T-cell (primary cell): ENCODE measurements around the gene TMEM229A. TPM values are rescaled to one million over a fixed set of nuclear protein-coding genes. Genes with fewer than 3 reads are reported as not detected.
A peak's percentile ranks its signal among the peaks of the same experiment; 100 is the strongest.

Experiments used
- ATAC-seq, 4 experiments: fragments of 200-7000 bp in 3 of 4; fragments of 150-1000 bp in 1 of 4; cut with Tn5 transposase; replicated peaks in 1 of 4; 1 replicate in 3 of 4; 2 replicates in 1 of 4; pipeline ENCODE4 v1.10.0; 2021; ENCODE audit warnings: moderate library complexity in 3 of 4, mild to moderate bottlenecking in 2 of 4, moderate number of reproducible peaks in 1 of 4
- CTCF ChIA-PET, 2 donors: fragments of 300-600 bp; sonication (Branson Sonifier 250); formaldehyde crosslinking; loops; one replicate each; lab custom pipeline; 2022; ENCODE audit warnings: antibody characterized with exemption in 2 of 2; lab: Charles Lee
- POLR2A ChIA-PET, 2 donors: fragments of 300-600 bp; sonication (Branson Sonifier 250); formaldehyde crosslinking; loops; one replicate each; lab custom pipeline; 2022; ENCODE audit warnings: antibody characterized with exemption in 2 of 2; lab: Charles Lee
- DNase-seq, 35 experiments: peaks; one replicate each; pipeline versions ENCODE4 v3.0.0 to v3.0.0-alpha.2; 2013 to 2023
- H3K27ac ChIP-seq: one replicate; pipeline ENCODE4 v1.5.1; 2013; ENCODE audit warnings: low read length
- H3K27me3 ChIP-seq, 2 experiments: replicated peaks in 1 of 2; 1 replicate in 1 of 2; 2 replicates in 1 of 2; pipeline versions ENCODE4 v1.6.1 to v1.7.0; 2013; ENCODE audit warnings: low read length in 1 of 2, mixed read lengths in 1 of 2; ENCODE audit not compliant: control insufficient read depth in 2 of 2, insufficient read depth in 2 of 2; ENCODE audit errors: extremely low read depth in 1 of 2
- H3K36me3 ChIP-seq, 2 donors: 1 replicate in 1 of 2; 2 replicates in 1 of 2; pipeline versions ENCODE4 v1.6.1 to v1.7.0; 2013; ENCODE audit warnings: low read length in 1 of 2; ENCODE audit not compliant: control insufficient read depth in 2 of 2, insufficient read depth in 1 of 2; ENCODE audit errors: extremely low read depth in 1 of 2
- H3K4me1 ChIP-seq, 2 experiments: 1 replicate in 1 of 2; 2 replicates in 1 of 2; pipeline versions ENCODE4 v1.6.1 to v1.7.0; 2013; ENCODE audit warnings: low read length in 2 of 2, mixed read lengths in 1 of 2; ENCODE audit not compliant: insufficient read depth in 2 of 2, control insufficient read depth in 1 of 2; ENCODE audit errors: extremely low read depth in 1 of 2
- H3K4me3 ChIP-seq, 2 donors: 1 replicate in 1 of 2; 2 replicates in 1 of 2; pipeline versions ENCODE4 v1.5.1 to v1.7.0; 2013; ENCODE audit warnings: mild to moderate bottlenecking in 2 of 2, low read length in 1 of 2, moderate library complexity in 1 of 2; ENCODE audit not compliant: control insufficient read depth in 1 of 2; ENCODE audit errors: extremely low read depth in 1 of 2
- H3K9me3 ChIP-seq: 2 replicates; pipeline ENCODE4 v1.7.0; 2013
- H3K27ac Mint-ChIP-seq, 2 donors: one replicate each; pipeline ENCODE4 v1.8.0; 2020 to 2021; ENCODE audit warnings: mild to moderate bottlenecking in 2 of 2, mixed read lengths in 2 of 2
- H3K27me3 Mint-ChIP-seq, 2 donors: one replicate each; pipeline ENCODE4 v1.8.0; 2021 to 2022; ENCODE audit warnings: mixed read lengths in 2 of 2
- H3K36me3 Mint-ChIP-seq: one replicate; pipeline ENCODE4 v1.8.0; 2021; ENCODE audit warnings: mixed read lengths
- H3K4me1 Mint-ChIP-seq, 3 donors: one replicate each; pipeline ENCODE4 v1.8.0; 2020 to 2022; ENCODE audit warnings: mixed read lengths in 3 of 3, mild to moderate bottlenecking in 1 of 3
- H3K4me3 Mint-ChIP-seq, 3 donors: one replicate each; pipeline ENCODE4 v1.8.0; 2020 to 2022; ENCODE audit warnings: mild to moderate bottlenecking in 3 of 3, mixed read lengths in 3 of 3, moderate library complexity in 3 of 3
- H3K9me3 Mint-ChIP-seq, 3 donors: one replicate each; pipeline ENCODE4 v1.8.0; 2020 to 2022; ENCODE audit warnings: mixed read lengths in 3 of 3
- WGBS: methylation state at CpG from one replicate; pipeline ENCODE4 v1.1.5; 2013; ENCODE audit warnings: missing lambda C conversion rate; ENCODE audit not compliant: insufficient coverage; 5-methylcytosine and 5-hydroxymethylcytosine counted together
- total RNA-seq, 35 experiments: library from RNA in 6 of 35; stranded (reverse) in 6 of 35; fragments of 120-200 nt in 1 of 35; gene quantifications; one replicate each; pipeline versions ENCODE4 v1.2.1 to v1.2.4 and lab custom pipeline; 2013 to 2026

TMEM229A gene
- total RNA-seq, 5 donors from 2014 or later (not counting 1 experiment from before 2014, with no cell fraction given), result not detected

DNA sequence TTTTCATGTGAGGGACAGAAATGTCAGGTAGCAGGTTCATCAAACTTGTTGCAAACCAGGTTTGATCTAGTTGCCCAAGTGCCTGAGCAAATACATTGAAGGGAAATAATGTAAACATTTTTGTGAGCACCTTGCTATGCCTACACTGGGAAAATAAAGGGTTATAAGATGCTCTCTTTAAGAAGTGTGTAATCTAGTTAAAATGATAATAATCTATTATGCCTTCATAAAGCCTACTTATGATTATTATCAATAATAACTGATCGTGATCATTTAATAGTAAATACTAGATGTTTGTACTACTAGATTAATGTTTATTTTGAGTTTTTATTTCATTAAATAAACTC lies 1.9 kb upstream of the TMEM229A start:
- H3K27me3 Mint-ChIP-seq, result peaks cover 40 to 48% of the 10 kb centered on the region in 2 donors
- peak overlapping the region in 1 of 3 donors; percentile 46 for H3K4me3 Mint-ChIP-seq
- WGBS, result no CpG with 5 or more reads among the region's 1 CpG
- no peaks in the 10 kb centered on the region for H3K36me3 ChIP-seq
- ChIA-PET CTCF (no interaction called here), POLR2A (no interaction called here)
- H3K4me1 Mint-ChIP-seq, result peaks cover 6 to 14% (median 13%) of the 10 kb centered on the region in 3 donors
- peaks cover 0 to 2% (median 0%) of the 10 kb centered on the region in 3 donors for H3K9me3 Mint-ChIP-seq
- DNase-seq (no peak), ATAC-seq (no peak)
- H3K9me3 ChIP-seq, result no peaks in the 10 kb centered on the region
- peaks cover 0 to 6% of the 10 kb centered on the region in 2 experiments for H3K4me1 ChIP-seq
- peaks cover 14 to 22% of the 10 kb centered on the region in 2 experiments for H3K27me3 ChIP-seq
- H3K27ac Mint-ChIP-seq, result no peak overlapping the region
- no peak overlapping the region for H3K4me3 ChIP-seq
- H3K27ac ChIP-seq, result no peak overlapping the region
- H3K36me3 Mint-ChIP-seq, result no peaks in the 10 kb centered on the region

DNA sequence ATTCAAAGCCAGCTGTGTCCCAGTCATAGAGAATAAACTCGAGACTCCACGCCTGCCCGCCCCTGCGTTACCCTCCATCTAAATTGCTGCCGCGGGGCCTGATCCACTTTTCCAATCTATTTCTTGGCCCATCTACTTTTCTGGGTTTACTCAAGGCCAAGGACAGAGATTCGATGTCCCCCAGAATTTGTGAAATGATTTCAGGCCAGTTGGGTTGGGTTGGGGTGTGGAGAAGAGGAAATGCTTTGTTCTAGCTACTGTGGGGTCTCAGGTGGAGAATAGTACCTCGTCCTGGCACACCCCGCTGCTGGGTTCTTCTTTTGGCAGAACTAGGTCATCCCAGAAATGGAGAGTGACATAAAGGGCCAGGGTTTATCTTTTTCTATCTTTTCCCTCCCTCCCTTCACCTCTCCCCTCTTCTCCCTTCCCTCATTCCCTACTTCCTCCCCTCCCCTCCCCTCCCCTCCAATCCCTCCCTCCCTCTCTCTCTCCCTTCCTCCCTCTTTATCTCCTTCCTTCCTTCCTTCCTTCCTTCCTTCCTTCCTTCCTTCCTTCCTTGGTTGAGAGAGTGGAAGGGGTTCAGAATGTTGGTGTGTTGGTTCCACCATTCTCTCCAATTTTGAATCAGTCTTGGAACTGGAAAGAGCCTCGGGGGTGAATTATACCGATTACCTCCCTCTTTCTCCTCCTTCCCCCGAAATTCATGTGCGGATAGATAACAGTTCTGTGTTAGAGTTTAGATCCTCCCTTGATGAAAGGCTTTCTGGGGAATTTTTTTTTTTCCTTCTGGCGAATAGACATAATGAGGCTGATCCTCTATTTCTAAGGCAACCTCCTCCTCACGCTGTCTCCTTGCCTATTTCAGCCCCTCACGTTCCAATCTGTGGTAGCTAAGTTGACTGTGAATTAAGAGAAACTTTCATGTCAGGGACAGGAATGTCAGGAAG lies 1.2 kb upstream of the TMEM229A start:
- 63% methylated on average over 4 of the region's 16 CpGs for WGBS
- H3K36me3 Mint-ChIP-seq, result no peaks in the 10 kb centered on the region
- peaks cover 14 to 22% of the 10 kb centered on the region in 2 experiments for H3K27me3 ChIP-seq
- H3K9me3 Mint-ChIP-seq, result peaks cover 0 to 2% (median 0%) of the 10 kb centered on the region in 3 donors
- peaks cover 41 to 54% of the 10 kb centered on the region in 2 donors for H3K27me3 Mint-ChIP-seq
- H3K27ac ChIP-seq, result no peak overlapping the region
- H3K4me1 Mint-ChIP-seq, result peaks cover 6 to 14% (median 13%) of the 10 kb centered on the region in 3 donors
- DNase-seq, result no peak
- H3K9me3 ChIP-seq, result no peaks in the 10 kb centered on the region
- H3K4me3 ChIP-seq, result no peak overlapping the region
- ATAC-seq, result no peak
- POLR2A ChIA-PET, result no interaction called here
- H3K4me3 Mint-ChIP-seq, result peak overlapping the region in 1 of 3 donors; percentile 46
- CTCF ChIA-PET, result no interaction called here
- peaks cover 0 to 6% of the 10 kb centered on the region in 2 experiments for H3K4me1 ChIP-seq
- no peaks in the 10 kb centered on the region for H3K36me3 ChIP-seq
- no peak overlapping the region for H3K27ac Mint-ChIP-seq

DNA sequence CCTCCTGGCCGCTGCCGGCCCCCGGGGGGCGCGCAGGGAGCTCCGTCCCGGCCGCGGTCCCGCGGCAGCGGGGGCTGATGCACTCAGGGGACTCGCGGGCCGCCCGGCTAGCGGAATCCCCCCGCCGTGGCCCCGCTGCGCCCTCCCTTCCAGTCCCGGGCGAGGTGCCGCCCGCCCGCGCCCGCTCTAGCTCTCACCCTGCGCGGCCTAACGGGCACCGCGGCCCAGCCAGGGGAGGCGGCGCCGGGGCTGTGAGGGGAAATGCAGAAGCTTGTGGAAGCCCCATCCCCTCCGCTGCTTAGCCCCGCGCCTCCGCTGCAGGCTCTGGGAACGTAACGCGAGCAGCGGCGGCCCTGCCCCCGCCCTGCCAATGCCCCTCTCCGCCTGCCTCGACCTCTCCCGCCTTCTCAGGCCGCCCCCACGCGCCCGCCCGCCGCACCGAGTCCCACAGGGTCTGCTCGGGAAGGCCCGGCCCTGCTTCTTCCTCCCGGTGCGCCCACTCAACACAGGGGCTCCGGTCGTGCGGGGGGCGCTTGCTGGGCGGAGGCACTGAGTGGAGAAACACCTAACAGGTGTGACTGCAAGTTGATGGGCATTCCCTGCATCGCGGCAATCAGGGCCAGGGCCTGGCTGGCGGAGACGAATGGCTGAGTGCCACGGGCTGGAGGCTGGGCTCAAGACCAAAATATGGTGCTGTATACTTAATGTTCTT lies 384 bp upstream of the TMEM229A start:
- Mint-ChIP-seq H3K9me3 (peaks cover 0 to 2% (median 0%) of the 10 kb centered on the region in 3 donors), H3K27ac (no peak overlapping the region), H3K27me3 (peaks cover 44 to 54% of the 10 kb centered on the region in 2 donors), H3K4me1 (peaks cover 6 to 14% (median 13%) of the 10 kb centered on the region in 3 donors), H3K36me3 (no peaks in the 10 kb centered on the region), H3K4me3 (peak overlapping the region in 2 of 3 donors; percentile 13 to 46)
- H3K9me3 ChIP-seq, result no peaks in the 10 kb centered on the region
- no peak for DNase-seq
- peaks cover 14 to 22% of the 10 kb centered on the region in 2 experiments for H3K27me3 ChIP-seq
- 6% methylated on average over 65 of the region's 70 CpGs for WGBS
- CTCF ChIA-PET, result no interaction called here
- POLR2A ChIA-PET, result no interaction called here
- H3K27ac ChIP-seq, result no peak overlapping the region
- no peaks in the 10 kb centered on the region for H3K36me3 ChIP-seq
- peak in 2 of 4 experiments; percentile 20 to 31 for ATAC-seq
- H3K4me1 ChIP-seq, result peaks cover 0 to 6% of the 10 kb centered on the region in 2 experiments
- H3K4me3 ChIP-seq, result no peak overlapping the region

DNA sequence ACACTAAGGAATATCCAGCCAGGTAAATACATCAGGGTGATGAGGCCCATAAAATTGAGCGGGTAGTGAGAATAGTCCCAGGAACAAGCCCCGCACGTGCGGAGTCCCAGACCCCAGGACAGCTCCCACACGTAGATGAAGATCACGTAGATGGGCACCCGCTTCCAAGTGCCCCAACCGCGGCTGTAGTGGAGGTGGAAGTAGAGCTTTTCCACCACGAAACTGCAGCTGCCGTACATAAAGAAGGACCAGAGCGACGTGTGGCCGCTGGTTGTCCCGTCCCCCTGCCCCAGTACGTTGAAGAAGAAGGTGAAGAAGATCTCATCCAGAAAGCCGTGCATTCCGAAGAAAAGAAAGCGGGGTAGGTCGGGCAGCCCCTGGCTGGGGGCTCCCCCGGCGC lies 948 bp downstream of the TMEM229A start:
- Histone ChIP-seq H3K9me3 (no peaks in the 10 kb centered on the region), H3K27ac (no peak overlapping the region), H3K27me3 (peaks cover 14 to 19% of the 10 kb centered on the region in 2 experiments), H3K4me3 (no peak overlapping the region), H3K36me3 (no peaks in the 10 kb centered on the region), H3K4me1 (peaks cover 0 to 6% of the 10 kb centered on the region in 2 experiments)
- ATAC-seq (no peak), DNase-seq (no peak)
- no peaks in the 10 kb centered on the region for H3K36me3 Mint-ChIP-seq
- ChIA-PET CTCF (no interaction called here), POLR2A (no interaction called here)
- H3K4me1 Mint-ChIP-seq, result peaks cover 6 to 14% (median 13%) of the 10 kb centered on the region in 3 donors
- peaks cover 44 to 51% of the 10 kb centered on the region in 2 donors for H3K27me3 Mint-ChIP-seq
- no peaks in the 10 kb centered on the region for H3K9me3 Mint-ChIP-seq
- no peak overlapping the region for H3K27ac Mint-ChIP-seq
- peak overlapping the region; percentile 35 to 64 (median 49) for H3K4me3 Mint-ChIP-seq
- WGBS, result 6% methylated on average over 17 of the region's 22 CpGs

DNA sequence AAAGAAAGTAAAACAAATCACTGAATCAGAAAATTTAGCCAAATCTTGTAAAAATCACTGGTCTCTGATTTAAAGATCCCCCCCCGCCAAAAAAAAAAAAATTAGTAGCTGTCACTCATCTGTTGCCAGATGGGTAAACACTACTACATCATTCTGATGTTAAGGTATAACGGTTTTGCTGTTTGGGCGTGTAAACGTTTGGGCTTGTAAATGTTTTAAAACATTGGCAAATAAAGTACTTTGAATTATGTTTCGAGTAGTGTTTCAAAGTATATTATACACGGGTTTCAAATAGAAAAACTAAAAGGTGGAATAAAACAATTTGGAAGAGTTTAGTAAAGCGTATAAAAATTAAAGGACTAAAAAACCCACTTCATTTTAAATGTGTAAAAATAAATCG lies 1.5 kb downstream of the TMEM229A start:
- DNase-seq (no peak), ATAC-seq (no peak)
- no peaks in the 10 kb centered on the region for H3K36me3 ChIP-seq
- peak overlapping the region in 1 of 3 donors; percentile 64 for H3K4me3 Mint-ChIP-seq
- peaks cover 0 to 6% of the 10 kb centered on the region in 2 experiments for H3K4me1 ChIP-seq
- H3K4me1 Mint-ChIP-seq, result peaks cover 6 to 14% (median 13%) of the 10 kb centered on the region in 3 donors
- H3K4me3 ChIP-seq, result no peak overlapping the region
- H3K9me3 ChIP-seq, result no peaks in the 10 kb centered on the region
- H3K27me3 Mint-ChIP-seq, result peaks cover 44 to 47% of the 10 kb centered on the region in 2 donors
- peak overlapping the region in 1 of 2 donors; percentile 44 for H3K27ac Mint-ChIP-seq
- no CpG with 5 or more reads among the region's 8 CpGs for WGBS
- CTCF ChIA-PET, result no interaction called here
- no peaks in the 10 kb centered on the region for H3K36me3 Mint-ChIP-seq
- POLR2A ChIA-PET, result no interaction called here
- H3K9me3 Mint-ChIP-seq, result no peaks in the 10 kb centered on the region
- H3K27me3 ChIP-seq, result peaks cover 14 to 19% of the 10 kb centered on the region in 2 experiments
- H3K27ac ChIP-seq, result no peak overlapping the region

DNA sequence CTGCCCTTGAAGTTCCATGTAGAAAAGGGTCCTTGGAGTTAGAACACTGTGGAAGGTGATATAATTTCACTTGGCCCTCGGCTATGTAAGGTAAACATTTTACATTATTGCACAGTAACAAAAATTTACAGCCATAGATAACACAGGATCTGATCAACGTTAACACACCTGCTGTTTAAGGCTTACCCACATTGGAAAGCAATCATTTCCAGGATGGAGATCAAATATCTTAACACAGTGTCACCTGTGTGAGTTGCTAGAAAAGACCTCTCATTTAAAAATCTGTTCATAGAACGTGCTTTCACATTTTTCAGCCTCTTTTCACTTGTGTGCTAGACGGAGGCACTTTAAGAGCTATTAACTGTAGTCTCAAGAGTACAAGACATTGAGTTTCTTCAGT lies 1.9 kb downstream of the TMEM229A start:
- ATAC-seq, result no peak
- H3K4me1 ChIP-seq, result peaks cover 0 to 6% of the 10 kb centered on the region in 2 experiments
- peaks cover 14 to 19% of the 10 kb centered on the region in 2 experiments for H3K27me3 ChIP-seq
- Mint-ChIP-seq H3K4me3 (no peak overlapping the region), H3K9me3 (no peaks in the 10 kb centered on the region), H3K27ac (no peak overlapping the region), H3K27me3 (peaks cover 44% of the 10 kb centered on the region in 2 donors), H3K4me1 (peaks cover 6 to 14% (median 13%) of the 10 kb centered on the region in 3 donors), H3K36me3 (no peaks in the 10 kb centered on the region)
- WGBS, result 20% methylated on average over 1 of the region's 4 CpGs
- H3K4me3 ChIP-seq, result no peak overlapping the region
- ChIA-PET CTCF (no interaction called here), POLR2A (no interaction called here)
- no peak overlapping the region for H3K27ac ChIP-seq
- no peaks in the 10 kb centered on the region for H3K36me3 ChIP-seq
- H3K9me3 ChIP-seq, result no peaks in the 10 kb centered on the region
- DNase-seq, result no peak
